GM12891 (cell line): ENCODE measurements around the gene CXorf49.

Experiments used
- POLR2A ChIP-seq: IDR thresholded peaks from 2 replicates; pipeline ENCODE4 v1.6.1; 2011; ENCODE audit warnings: low read depth, low read length, control low read depth
- POLR2AphosphoS5 ChIP-seq: IDR thresholded peaks from 2 replicates; pipeline ENCODE4 v1.6.1; 2011; ENCODE audit warnings: low read depth, low read length, control low read depth
- TAF1 ChIP-seq: IDR thresholded peaks from 2 replicates; pipeline ENCODE4 v1.6.1; 2011; ENCODE audit warnings: low read depth, low read length, control low read depth

DNA sequence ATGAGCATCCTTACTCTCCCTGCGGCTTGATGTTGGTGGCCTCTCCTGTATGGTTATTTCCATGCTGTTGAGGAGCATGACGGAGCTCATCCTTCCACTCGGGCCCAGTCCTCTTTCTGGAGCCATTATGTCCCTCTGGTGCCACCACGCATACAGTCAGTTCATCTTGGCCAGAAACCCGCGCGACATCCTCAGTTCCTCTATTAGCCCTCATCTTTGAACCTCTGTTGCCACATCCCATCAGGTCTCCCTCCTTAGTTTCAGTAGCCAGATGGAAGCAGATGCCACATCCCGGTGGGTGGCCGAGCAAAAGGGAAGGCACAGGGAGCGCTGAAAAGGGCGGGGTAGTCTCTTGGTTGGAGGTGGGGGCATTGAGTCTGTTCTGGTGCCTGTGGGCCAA lies 46.1 kb downstream of the CXorf49 start:
- TF ChIP-seq POLR2A (no peak), TAF1 (no peak), POLR2AphosphoS5 (no peak)
